ENCODE measurements around the gene MYL11.
"Not testable (repeated sequence)": the region's sequence is repeated elsewhere in the genome, so short reads cannot be mapped to it uniquely, and the experiment has no call there.

The MYL11 gene

DNA sequence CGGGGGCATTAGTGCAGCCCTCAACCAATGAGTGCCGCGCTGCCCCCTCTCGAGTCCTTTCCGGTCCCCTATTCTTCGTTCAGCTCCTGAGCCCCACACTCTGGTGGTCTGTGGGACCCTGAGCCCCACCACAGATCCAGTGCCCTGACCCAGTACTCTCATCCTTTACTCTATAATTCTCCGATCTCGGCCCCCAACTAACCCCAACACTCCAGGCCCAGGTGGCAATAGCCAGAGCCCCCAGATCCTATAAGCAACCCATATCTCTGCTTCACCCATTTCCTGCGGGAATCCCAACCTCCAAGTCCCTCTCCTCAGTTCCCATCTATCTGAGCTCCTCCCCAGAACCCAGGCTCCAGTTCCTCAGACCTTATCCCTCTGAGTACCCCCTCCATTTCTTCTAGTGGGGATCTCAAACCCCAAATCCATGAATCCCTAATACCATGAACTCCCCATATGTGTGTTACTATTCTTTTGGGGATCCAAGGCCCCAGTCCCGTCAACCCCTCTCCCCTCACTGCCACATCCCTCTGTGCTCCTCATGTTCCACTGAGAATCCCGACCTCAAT is 3.3 kb upstream of the MYL11 start:
- no peak for DNase-seq

DNA sequence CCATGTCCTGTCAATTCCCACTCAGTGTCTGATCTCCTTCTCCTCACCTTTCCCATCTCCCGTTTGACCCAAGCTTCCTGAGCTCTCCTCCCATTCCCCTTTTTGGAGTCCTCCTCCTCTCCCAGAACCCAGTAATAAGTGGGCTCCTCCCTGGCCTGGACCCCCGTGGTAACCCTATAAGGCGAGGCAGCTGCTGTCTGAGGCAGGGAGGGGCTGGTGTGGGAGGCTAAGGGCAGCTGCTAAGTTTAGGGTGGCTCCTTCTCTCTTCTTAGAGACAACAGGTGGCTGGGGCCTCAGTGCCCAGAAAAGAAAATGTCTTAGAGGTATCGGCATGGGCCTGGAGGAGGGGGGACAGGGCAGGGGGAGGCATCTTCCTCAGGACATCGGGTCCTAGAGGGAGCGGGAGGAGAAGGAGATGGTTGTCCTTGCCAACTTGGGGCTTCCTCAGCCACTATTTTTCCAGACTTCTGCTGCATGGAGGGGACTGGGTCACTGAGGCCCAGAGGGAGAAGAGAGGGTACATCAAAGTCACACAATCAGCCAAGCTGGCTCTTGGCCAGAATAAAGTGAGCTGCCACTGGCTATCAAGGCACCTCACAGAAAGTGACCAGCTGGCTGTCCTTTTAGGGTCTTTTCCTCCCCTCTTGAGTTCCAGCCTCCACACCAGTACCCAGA is 2.4 kb upstream of the MYL11 start:
- no peak for DNase-seq

DNA sequence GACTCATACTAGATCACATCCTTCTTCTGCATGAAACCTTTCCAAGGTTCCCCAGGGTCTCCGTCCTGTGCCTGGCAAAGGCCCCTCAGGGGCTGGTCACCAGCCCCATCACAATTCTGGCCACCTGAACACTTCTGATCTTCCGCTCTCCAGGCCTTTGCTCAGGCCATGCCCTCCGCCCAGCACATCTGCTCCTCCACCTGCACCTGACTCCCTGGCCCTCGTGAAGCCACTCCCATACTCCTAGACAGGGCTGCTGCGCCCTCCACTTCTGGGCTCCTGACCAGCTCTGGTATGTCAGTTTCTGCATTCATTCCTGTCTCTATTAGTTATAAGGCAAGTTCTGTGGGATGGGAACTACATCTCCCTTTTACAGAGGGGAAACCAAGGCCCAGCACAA is 1.9 kb upstream of the MYL11 start:
- no peak for DNase-seq

DNA sequence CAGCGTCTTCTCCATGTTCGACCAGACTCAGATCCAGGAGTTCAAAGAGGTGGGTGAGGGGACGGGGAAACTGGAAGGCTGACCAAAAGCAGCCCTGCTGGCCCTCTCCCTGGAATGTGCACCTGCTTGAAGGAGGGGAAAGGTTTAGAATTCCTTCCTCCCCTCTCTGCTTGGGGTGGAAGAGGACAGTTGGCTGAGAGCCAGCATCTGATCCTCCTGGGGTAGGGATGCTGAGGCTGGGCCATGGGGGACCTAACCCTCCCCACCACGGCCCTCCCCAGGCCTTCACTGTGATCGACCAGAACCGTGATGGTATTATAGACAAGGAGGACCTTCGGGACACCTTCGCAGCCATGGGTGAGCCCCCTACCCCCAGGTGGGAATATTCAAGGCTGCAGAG is 1.3 kb downstream of the MYL11 start:
- DNase-seq: no peak

GRCh38 chr16:30376461-30376902 is 1.9 kb downstream of the MYL11 start:
- no peak for DNase-seq

DNA sequence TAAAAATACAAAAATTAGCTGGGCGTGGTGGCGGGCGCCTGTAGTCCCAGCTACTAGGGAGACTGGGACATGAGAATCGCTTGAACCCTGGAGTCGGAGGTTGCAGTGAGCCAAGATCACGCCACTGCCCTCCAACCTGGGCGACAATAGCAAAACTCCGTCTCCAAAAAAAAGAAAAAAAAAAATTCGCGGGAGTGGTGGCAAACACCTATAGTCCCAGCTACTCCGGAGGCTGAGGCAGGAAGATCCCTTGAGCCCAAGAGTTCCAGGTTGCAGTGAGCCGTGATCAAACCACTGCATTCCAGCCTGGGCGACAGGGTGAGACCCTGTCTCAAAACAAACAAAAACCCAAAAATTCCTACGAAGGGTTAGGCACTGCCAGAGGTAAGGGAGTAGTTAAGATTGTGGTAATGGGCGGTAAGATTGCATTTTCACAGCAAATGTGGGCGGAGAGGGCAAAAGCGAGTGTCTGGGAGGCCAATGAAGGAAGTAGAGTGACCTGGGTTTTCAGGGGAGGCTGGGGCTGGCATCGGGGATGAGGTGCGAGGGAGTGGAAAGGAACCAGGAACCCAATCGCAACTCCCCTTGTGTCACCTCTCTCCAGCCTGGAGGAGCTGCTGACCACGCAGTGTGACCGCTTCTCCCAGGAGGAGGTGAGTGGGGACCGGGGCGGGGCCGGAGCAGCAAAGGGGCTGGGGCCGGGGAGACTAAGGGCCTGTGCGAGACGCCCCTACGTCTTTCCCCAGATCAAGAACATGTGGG is 2.6 kb downstream of the MYL11 start:
- no peak for DNase-seq

GRCh38 chr16:30377812-30378235 is 3.2 kb downstream of the MYL11 start:
- peak; percentile 86 for DNase-seq

DNA sequence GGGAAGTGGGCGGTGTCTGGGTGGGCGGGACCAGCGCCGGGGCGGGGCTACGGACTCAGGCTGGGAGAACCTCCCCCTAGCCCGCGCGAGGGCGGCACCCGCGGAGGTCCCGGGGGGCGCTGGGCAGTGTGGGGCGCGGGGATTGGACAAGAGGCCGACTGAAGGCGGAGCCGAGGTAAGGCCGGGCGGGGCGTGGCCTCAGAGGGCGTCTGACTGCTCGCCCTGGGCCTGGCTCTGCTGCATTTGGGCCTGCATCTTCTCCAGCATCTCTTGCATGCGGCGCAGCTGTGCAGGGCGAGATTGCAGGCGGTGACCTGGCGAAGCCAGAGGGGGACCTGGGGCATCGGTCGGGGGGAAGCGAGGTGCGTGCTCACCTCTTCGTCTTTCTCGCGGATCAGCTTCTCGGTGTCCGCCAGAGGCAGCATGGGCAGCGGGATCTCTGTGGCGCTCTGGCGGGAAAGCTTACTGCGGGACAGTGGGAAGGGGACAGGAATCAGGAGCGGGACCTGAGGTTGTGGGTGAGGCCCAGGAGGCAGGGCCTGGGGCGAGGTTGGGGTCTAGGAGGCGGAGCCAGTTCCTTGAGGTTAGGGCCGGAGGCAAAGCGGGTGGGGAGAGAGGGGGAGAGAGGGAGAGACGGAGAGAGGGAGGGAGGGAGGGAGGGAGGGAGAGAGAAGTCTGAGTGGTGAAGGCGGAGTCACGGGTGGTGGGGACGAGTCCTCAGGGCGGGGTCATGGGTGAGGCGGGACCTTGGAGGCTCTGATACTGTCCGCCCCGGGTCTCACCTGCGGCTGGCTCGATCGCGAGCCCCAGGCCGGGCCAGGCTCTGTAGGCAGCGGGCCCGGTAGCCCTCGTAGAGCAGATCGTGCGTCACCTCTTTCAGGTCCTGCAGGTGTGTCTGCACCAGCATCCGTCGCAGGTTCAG is 3.9 kb downstream of the MYL11 start:
- DNase-seq: peak; percentile 99

DNA sequence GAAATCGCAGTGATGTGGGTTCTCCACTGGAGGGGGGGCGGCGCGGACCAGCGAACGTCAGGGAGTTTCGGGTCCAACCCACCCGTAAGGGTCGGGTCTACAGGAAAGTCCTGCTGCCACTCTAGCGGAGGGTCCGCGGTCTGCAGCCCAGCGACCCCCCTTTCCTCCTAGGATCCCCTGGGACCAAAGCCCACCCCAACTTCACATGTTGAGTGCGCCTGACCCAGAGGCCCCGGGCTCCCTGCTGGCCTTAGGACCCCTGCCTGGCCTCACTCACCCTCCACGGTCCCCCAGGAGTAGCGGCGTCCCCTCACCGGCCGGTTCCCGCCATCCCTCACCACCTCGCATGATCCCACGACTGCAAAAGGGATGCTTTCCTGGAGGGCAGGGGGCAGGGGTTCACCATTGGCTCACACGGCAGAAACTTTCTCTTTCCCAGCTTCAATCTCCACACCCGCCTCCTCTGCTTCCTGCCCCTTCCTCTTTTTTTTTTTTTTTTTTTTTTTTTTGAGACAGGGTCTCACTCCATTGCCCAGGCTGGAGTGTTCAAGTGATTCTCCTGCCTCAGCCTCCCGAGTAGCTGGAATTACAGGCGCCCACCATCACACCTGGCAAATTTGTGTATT is 4.7 kb downstream of the MYL11 start:
- no peak for DNase-seq

- no peak for DNase-seq
Observed at GRCh38 chr16:30380072-30380802, 5.6 kb downstream of the MYL11 start.

GRCh38 chr16:30380803-30381208 is 6.2 kb downstream of the MYL11 start:
- DNase-seq: no peak

DNA sequence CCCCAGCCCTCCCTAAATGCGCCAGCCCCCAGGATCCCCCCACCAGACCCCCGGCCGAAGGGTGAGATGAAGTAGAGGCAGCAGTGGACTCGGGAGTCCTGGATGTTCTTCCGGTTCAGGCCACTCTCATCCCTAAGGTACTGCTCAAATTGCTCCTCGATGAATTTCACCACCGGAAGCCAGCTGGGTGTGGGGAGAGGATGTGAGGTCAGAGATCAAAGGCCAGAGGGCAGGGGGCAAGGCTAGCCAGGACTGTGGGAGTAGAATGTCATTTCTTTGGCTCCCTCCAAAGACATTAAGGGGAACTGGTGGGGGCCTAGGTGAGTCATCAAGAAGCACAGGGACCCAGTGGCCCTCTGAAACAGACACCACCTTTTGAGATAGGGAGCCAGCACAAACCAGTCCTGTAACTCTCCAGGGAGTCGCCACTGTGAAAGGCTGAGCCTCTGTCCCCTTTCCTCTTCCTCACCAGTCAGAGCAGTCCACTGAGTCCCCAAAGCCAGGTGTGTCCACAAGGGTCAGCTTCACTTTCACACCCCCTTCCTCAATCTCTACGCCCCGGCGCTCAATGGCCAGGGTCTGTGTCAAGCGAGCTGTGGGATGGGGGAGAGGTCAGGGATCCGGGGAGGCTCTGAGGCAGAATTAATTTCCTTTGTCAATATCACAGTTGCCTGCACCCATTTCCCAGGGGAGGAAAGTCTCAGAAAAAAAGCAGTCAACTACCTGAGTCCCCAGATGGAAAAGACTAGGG is 6.9 kb downstream of the MYL11 start:
- DNase-seq: peak; percentile 37

GRCh38 chr16:30382111-30382881 is 7.7 kb downstream of the MYL11 start, which contains the start of gene SEPTIN1:
Gene SEPTIN1 (minus strand): TSS chr16:30382561. CDS start chr16:30382542, 19 bp downstream.
- peak; percentile 80 for DNase-seq

DNA sequence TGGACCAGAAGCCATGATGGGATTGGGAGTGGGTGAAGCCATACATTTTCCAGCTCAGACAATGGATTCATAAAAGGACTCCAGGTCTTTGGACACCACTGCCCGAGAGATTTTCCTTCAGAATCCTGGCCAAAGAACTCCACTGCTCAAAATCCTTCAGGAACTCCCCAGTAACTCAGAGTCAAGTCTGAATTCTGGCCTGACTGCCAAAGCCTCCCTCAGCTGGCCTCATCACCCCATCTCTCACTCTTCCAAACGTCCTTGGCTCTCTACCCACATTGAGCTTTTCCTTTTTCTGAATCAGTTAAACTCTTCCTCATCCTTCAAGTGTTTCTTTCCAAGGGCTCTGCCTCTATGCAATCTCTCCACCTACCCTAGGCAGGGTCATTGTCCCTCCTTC is 8.9 kb downstream of the MYL11 start:
- DNase-seq: no peak

DNA sequence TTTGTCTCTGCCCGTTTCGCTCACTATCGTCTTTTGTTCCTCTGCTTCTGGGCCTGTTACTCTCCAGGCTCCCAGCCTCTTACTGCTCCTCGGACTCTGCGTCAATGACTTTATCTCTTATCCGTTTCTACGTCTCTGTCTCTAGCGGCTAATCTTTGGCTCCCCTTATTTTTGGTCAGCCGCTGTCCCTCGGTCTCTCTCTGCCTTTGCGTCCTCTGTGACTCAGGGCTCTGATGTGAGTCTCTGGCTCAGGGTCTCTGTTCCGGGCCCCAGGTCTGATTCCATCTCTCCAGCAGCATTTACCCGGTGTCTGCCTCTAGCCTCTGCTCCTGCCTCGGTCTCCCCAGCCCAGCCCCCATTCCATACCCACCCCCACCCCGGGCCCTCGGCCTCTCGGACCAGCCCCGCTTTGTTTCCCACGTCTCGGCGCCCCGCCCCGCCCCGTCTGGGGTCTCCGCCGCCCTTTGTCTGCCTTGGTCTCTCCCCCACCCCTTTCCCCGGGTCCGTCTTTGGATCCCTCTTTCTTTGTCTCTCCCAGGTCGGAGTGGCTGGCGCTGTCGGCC is 20.1 kb downstream of the MYL11 start:
- no peak for DNase-seq

- DNase-seq: peak; percentile 62
Observed at GRCh38 chr16:30395155-30395991, 20.8 kb downstream of the MYL11 start, which contains the start of gene ZNF48. Gene ZNF48 (plus strand): TSS chr16:30395420. CDS start chr16:30395795, 375 bp downstream.

GRCh38 chr16:30395992-30396585 is 21.5 kb downstream of the MYL11 start:
- DNase-seq: no peak

GRCh38 chr16:30396627-30397026 is 22.0 kb downstream of the MYL11 start:
- DNase-seq: not testable (repeated sequence)

Data from activated naive CD4-positive, alpha-beta T cell treated with Interleukin-2 at 50 U/mL for 16 hours (primary cell).